A549 (cell line): ENCODE measurements around the gene C6orf132. TPM values are rescaled to one million over a fixed set of nuclear protein-coding genes. Genes with fewer than 3 reads are reported as not detected.

ENCODE experiments used
- ATAC-seq, 2 experiments: fragments of 200-7000 bp in 1 of 2; fragments of >200 bp in 1 of 2; cut with Nextera tagmentation in 1 of 2; cut with Tn5 transposase in 1 of 2; 3 replicates each; pipeline versions ENCODE4 v1.8.0 to v1.9.1; 2018 to 2020; ENCODE audit warnings: mild to moderate bottlenecking in 1 of 2, moderate library complexity in 1 of 2
- CTCF ChIA-PET: fragments of 300-600 bp; sonication (Branson Sonifier 250); formaldehyde crosslinking; extraction: SDS; loops from one replicate; lab custom pipeline; 2021; ENCODE audit warnings: antibody characterized with exemption, inconsistent platforms; lab: Yijun Ruan, JAX
- POLR2A ChIA-PET: fragments of 350-600 bp; formaldehyde crosslinking; extraction: SDS; loops from one replicate; lab custom pipeline; 2021; ENCODE audit warnings: antibody characterized with exemption, inconsistent platforms; lab: Yijun Ruan, JAX
- DNase-seq, 2 experiments: peaks; one replicate each; pipeline versions ENCODE4 v3.0.0 to v3.0.0-alpha.2; 2011 to 2016; ENCODE audit warnings: low read depth in 1 of 2, low spot score in 1 of 2
- FAIRE-seq: peaks from 2 replicates; lab custom pipeline; 2011; peaks lifted over from hg19 to GRCh38; lab: Jason Lieb, UNC
- H3K27ac ChIP-seq, 2 experiments: fragments of >200 bp; sonication (Bioruptor Twin); formaldehyde crosslinking; 3 replicates each; pipeline ENCODE4 v1.5.1; 2016 to 2017
- H3K4me1 ChIP-seq: fragments of >200 bp; sonication (Bioruptor Twin); formaldehyde crosslinking; 3 replicates; pipeline ENCODE4 v1.6.1; 2016
- H3K4me2 ChIP-seq: fragments of >200 bp; sonication (Bioruptor Twin); formaldehyde crosslinking; 3 replicates; pipeline ENCODE4 v1.6.1; 2016
- H3K4me3 ChIP-seq: fragments of >200 bp; sonication (Bioruptor Twin); formaldehyde crosslinking; 3 replicates; pipeline ENCODE4 v1.5.1; 2016
- H3K9me3 ChIP-seq: fragments of >200 bp; sonication (Bioruptor Twin); formaldehyde crosslinking; 3 replicates; pipeline ENCODE4 v1.6.1; 2016
- BHLHE40 ChIP-seq: IDR thresholded peaks from 2 replicates; pipeline ENCODE4 v1.6.1; 2012; ENCODE audit warnings: low read depth, low read length, inconsistent platforms
- CBX2 ChIP-seq: fragments of 200-600 bp; sonication (generic); IDR thresholded peaks from 2 replicates; pipeline ENCODE4 v1.6.1; 2016; ENCODE audit warnings: low read depth, mild to moderate bottlenecking, borderline replicate concordance
- CBX8 ChIP-seq: fragments of 200-600 bp; sonication (generic); IDR thresholded peaks from 2 replicates; pipeline ENCODE4 v1.6.1; 2016
- CTCF ChIP-seq: fragments of >200 bp; sonication (Bioruptor Twin); formaldehyde crosslinking; IDR thresholded peaks from 3 replicates; pipeline ENCODE4 v1.5.1; 2016
- EHMT2 ChIP-seq: fragments of 200-600 bp; sonication (generic); IDR thresholded peaks from 2 replicates; pipeline ENCODE4 v1.6.1; 2016; ENCODE audit warnings: antibody characterized with exemption, low read depth, mild to moderate bottlenecking, moderate library complexity
- ELK1 ChIP-seq: fragments of 150-350 bp; IDR thresholded peaks from 2 replicates; pipeline ENCODE4 v1.6.1; 2014; ENCODE audit warnings: low read depth, mild to moderate bottlenecking, low read length
- FOSB ChIP-seq: fragments of 250-450 bp; sonication (Bioruptor Pico); IDR thresholded peaks from 2 replicates; pipeline ENCODE4 v1.5.0; 2020; ENCODE audit warnings: mild to moderate bottlenecking, moderate library complexity
- FOXS1 ChIP-seq: fragments of 250-450 bp; sonication (Bioruptor Pico); IDR thresholded peaks from 2 replicates; pipeline ENCODE4 v1.5.0; 2020; ENCODE audit warnings: mild to moderate bottlenecking, moderate library complexity
- GATA3 ChIP-seq: IDR thresholded peaks from 2 replicates; pipeline ENCODE4 v1.6.1; 2012; ENCODE audit warnings: borderline replicate concordance
- HDAC2 ChIP-seq: fragments of 200-600 bp; sonication (generic); IDR thresholded peaks from 2 replicates; pipeline ENCODE4 v1.6.1; 2016
- HOXB13 ChIP-seq: fragments of 250-450 bp; sonication (Bioruptor Pico); IDR thresholded peaks from 2 replicates; pipeline ENCODE4 v1.5.0; 2020; ENCODE audit warnings: low read depth, mild to moderate bottlenecking, moderate library complexity
- HOXB5 ChIP-seq: fragments of 250-450 bp; sonication (Bioruptor Pico); IDR thresholded peaks from 2 replicates; pipeline ENCODE4 v1.5.0; 2020; ENCODE audit warnings: mild to moderate bottlenecking, moderate library complexity
- JUN ChIP-seq, 2 experiments: fragments of >200 bp; sonication (Bioruptor Twin); formaldehyde crosslinking; IDR thresholded peaks; 2 replicates in 1 of 2; 3 replicates in 1 of 2; pipeline ENCODE4 v1.6.1; 2016 to 2017
- JUNB ChIP-seq: fragments of >200 bp; sonication (Bioruptor Twin); formaldehyde crosslinking; IDR thresholded peaks from 2 replicates; pipeline ENCODE4 v1.6.1; 2016
- MAFK ChIP-seq: fragments of 450-650 bp; IDR thresholded peaks from 2 replicates; pipeline ENCODE4 v1.6.1; 2014; ENCODE audit not compliant: partially characterized antibody
- MYC ChIP-seq: IDR thresholded peaks from 2 replicates; pipeline ENCODE4 v1.6.1; 2012; ENCODE audit warnings: mild to moderate bottlenecking, inconsistent platforms, low read length, improper control_type of control experiment, borderline replicate concordance
- NPAS2 ChIP-seq: fragments of 250-450 bp; sonication (Bioruptor Pico); IDR thresholded peaks from 2 replicates; pipeline ENCODE4 v1.8.0; 2022; ENCODE audit warnings: mild to moderate bottlenecking, moderate library complexity, borderline replicate concordance
- PBX3 ChIP-seq: IDR thresholded peaks from 2 replicates; pipeline ENCODE4 v1.6.1; 2012
- PHF8 ChIP-seq: fragments of 200-600 bp; sonication (generic); IDR thresholded peaks from 2 replicates; pipeline ENCODE4 v1.6.1; 2016; ENCODE audit warnings: low read depth, mild to moderate bottlenecking, antibody characterized with exemption, moderate library complexity, borderline replicate concordance
- POLR2AphosphoS2 ChIP-seq: conservative IDR thresholded peaks from 2 replicates; pipeline ENCODE4 v1.6.1; 2012; ENCODE audit warnings: low read length, improper control_type of control experiment, inconsistent platforms
- RAD21 ChIP-seq, 2 experiments: fragments of >200 bp in 1 of 2; sonication (Bioruptor Twin) in 1 of 2; formaldehyde crosslinking in 1 of 2; IDR thresholded peaks in 1 of 2; conservative IDR thresholded peaks in 1 of 2; 2 replicates in 1 of 2; 3 replicates in 1 of 2; pipeline ENCODE4 v1.6.1; 2012 to 2018; ENCODE audit warnings: inconsistent platforms in 1 of 2
- RARB ChIP-seq: fragments of 250-450 bp; sonication (Bioruptor Pico); IDR thresholded peaks from 2 replicates; pipeline ENCODE4 v1.8.0; 2021; ENCODE audit warnings: mild to moderate bottlenecking, moderate library complexity
- RCOR1 ChIP-seq: fragments of 150-350 bp; IDR thresholded peaks from 2 replicates; pipeline ENCODE4 v1.6.1; 2014; ENCODE audit warnings: antibody characterized with exemption, low read length, low read depth
- RFX5 ChIP-seq: fragments of 450-650 bp; IDR thresholded peaks from 2 replicates; pipeline ENCODE4 v1.7.1; 2014; ENCODE audit warnings: antibody characterized with exemption, mild to moderate bottlenecking, moderate library complexity
- RNF2 ChIP-seq: fragments of 200-600 bp; sonication (generic); IDR thresholded peaks from 2 replicates; pipeline ENCODE4 v1.6.1; 2016; ENCODE audit warnings: low read depth, mild to moderate bottlenecking, antibody characterized with exemption, moderate library complexity, borderline replicate concordance
- TFCP2L1 ChIP-seq: fragments of 250-450 bp; sonication (Bioruptor Pico); IDR thresholded peaks from 2 replicates; pipeline ENCODE4 v1.5.0; 2021; ENCODE audit warnings: mild to moderate bottlenecking
- TP53 ChIP-seq: fragments of 250-450 bp; sonication (Bioruptor Pico); IDR thresholded peaks from 2 replicates; pipeline ENCODE4 v1.5.0; 2021; ENCODE audit warnings: mild to moderate bottlenecking, moderate library complexity
- ZC3H11A ChIP-seq: fragments of 450-650 bp; IDR thresholded peaks from 2 replicates; pipeline ENCODE4 v1.6.1; 2014; ENCODE audit warnings: antibody characterized with exemption, mild to moderate bottlenecking
- WGBS: methylation state at CpG from one replicate; pipeline ENCODE4 v1.1.6; 2017; ENCODE audit errors: missing lambda C conversion rate; 5-methylcytosine and 5-hydroxymethylcytosine counted together
- polyA plus RNA-seq, 4 experiments: library from polyadenylated mRNA; depleted of rRNA in 3 of 4; stranded (reverse); fragments of >200 nt; fragmentation: RNase III in 1 of 4; extraction: RNeasy Plus Mini Kit Qiagen cat#74134 plus additional on column Dnase treatment in 1 of 4; gene quantifications; 2 replicates in 3 of 4; 3 replicates in 1 of 4; pipeline ENCODE4 v1.2.3, GENCODE V29; 2011 to 2017

Gene C6orf132
- polyA plus RNA-seq, 2 of the 4 experiments (the other 2 are of a cell fraction): 0.44 to 1.1 TPM

GRCh38 chr6:42104095-42104803 is 38.2 kb downstream of the C6orf132 start:
- peak in 1 of 2 experiments; percentile 30 for DNase-seq

GRCh38 chr6:42103753-42104094 is 38.7 kb downstream of the C6orf132 start:
- H3K27ac ChIP-seq: no peak overlapping the region
- no peak for FAIRE-seq
- 92% methylated on average over 12 of the region's 12 CpGs for WGBS
- no peak overlapping the region for H3K4me2 ChIP-seq
- CTCF ChIA-PET: interaction anchor here (0.9 to 1.7 kb wide), 4 partner anchors 9 to 48 kb away, joined by 3 to 6 read pairs (median 3); no protein-coding TSS in a partner anchor
- H3K4me3 ChIP-seq: no peak overlapping the region
- no peak for ATAC-seq
- H3K9me3 ChIP-seq: no peaks in the 10 kb centered on the region
- no peak for DNase-seq
- POLR2A ChIA-PET: no interaction called here
- H3K4me1 ChIP-seq: peaks cover 28% of the 10 kb centered on the region
- TF ChIP-seq FOSB (CRISPR knock-in tag) (no peak), RARB (CRISPR knock-in tag) (no peak), POLR2AphosphoS2 (no peak), RAD21 (conservative IDR thresholded peaks at IDR 0.05 in 1 of 2, IDR thresholded peaks at IDR 0.05 in 1 of 2) (no peak), HOXB5 (no peak), ZC3H11A (no peak), PBX3 (no peak)
- TF ChIP-seq, all 56 proteins: peak for 0

More at GRCh38 chr6:42104095-42104803, 38.2 kb downstream of the C6orf132 start:
- 73% methylated on average over 12 of the region's 66 CpGs for WGBS
- POLR2A ChIA-PET: no interaction called here
- FAIRE-seq (no peak), ATAC-seq (peak in 1 of 2 experiments; percentile 21; a peak in 1 of 6 replicates)
- CTCF ChIA-PET: interaction anchor here (0.8 to 1.7 kb wide), 6 partner anchors 8 to 47 kb away, joined by 3 to 6 read pairs (median 3); no protein-coding TSS in a partner anchor
- Histone ChIP-seq H3K4me3 (no peak overlapping the region), H3K4me1 (peaks cover 24% of the 10 kb centered on the region), H3K27ac (no peak overlapping the region), H3K4me2 (no peak overlapping the region), H3K9me3 (no peaks in the 10 kb centered on the region)
- TF ChIP-seq CBX2 (no peak), RNF2 (no peak), NPAS2 (CRISPR knock-in tag) (no peak), HDAC2 (no peak), HOXB13 (no peak), TFCP2L1 (CRISPR knock-in tag) (no peak), ELK1 (no peak), PHF8 (no peak), BHLHE40 (no peak), EHMT2 (no peak)

- no peak for DNase-seq
- no peak for FAIRE-seq
- ChIA-PET CTCF (interaction anchor here (0.9 kb wide), 1 partner anchor 8 kb away, joined by 3 read pairs; no protein-coding TSS in a partner anchor), POLR2A (no interaction called here)
- Histone ChIP-seq H3K4me3 (no peak overlapping the region), H3K9me3 (no peaks in the 10 kb centered on the region), H3K4me2 (no peak overlapping the region), H3K27ac (no peak overlapping the region), H3K4me1 (peaks cover 28% of the 10 kb centered on the region)
- ATAC-seq: no peak
- 80% methylated on average over 4 of the region's 7 CpGs for WGBS
- TF ChIP-seq PHF8 (no peak), CBX8 (no peak), FOXS1 (CRISPR knock-in tag) (no peak), MYC (no peak), TP53 (no peak), CTCF (no peak), TFCP2L1 (CRISPR knock-in tag) (no peak), RFX5 (no peak), JUN (IDR thresholded peaks at IDR 0.05) (no peak), PBX3 (no peak), CBX2 (no peak), JUNB (no peak), RCOR1 (no peak), ELK1 (no peak), MAFK (no peak), GATA3 (no peak)
Observed at GRCh38 chr6:42103216-42103615, 39.2 kb downstream of the C6orf132 start.
